GM19452 (cell line): Measurements from ENCODE around the gene TNFRSF9.

Experiments used
- ATAC-seq: cut with Tn5 transposase; IDR thresholded peaks from one replicate; pipeline ENCODE4 v1.9.1; 2021; ENCODE audit not compliant: unreplicated experiment

TNFRSF9 gene

GRCh38 chr1:7878027-7878426 is 62.6 kb downstream of the TNFRSF9 start:
- ATAC-seq = no peak

GRCh38 chr1:7873801-7874795 is 66.5 kb downstream of the TNFRSF9 start:
- ATAC-seq = no peak

- no peak for ATAC-seq
Measured at GRCh38 chr1:7871136-7871535, 69.5 kb downstream of the TNFRSF9 start.

- no peak for ATAC-seq
Measured at GRCh38 chr1:7869136-7869920, 71.3 kb downstream of the TNFRSF9 start.

GRCh38 chr1:7868070-7868780 is 72.4 kb downstream of the TNFRSF9 start:
- no peak for ATAC-seq

- ATAC-seq = no peak
Measured at GRCh38 chr1:7865978-7866377, 74.7 kb downstream of the TNFRSF9 start.
